Lung (tissue), 12 donors: ENCODE data around the gene DNMT3A. TPM values are rescaled to one million over a fixed set of nuclear protein-coding genes. Genes with fewer than 3 reads are reported as not detected.

Experiments
- ATAC-seq: fragments of 200-7000 bp; cut with Tn5 transposase; one replicate; pipeline ENCODE4 v1.9.1; 2020; ENCODE audit warnings: moderate number of reproducible peaks; ENCODE audit not compliant: insufficient read depth, low FRiP score
- DNase-seq, 3 donors: peaks; one replicate each; pipeline ENCODE4 v3.0.0-alpha.2; 2013 to 2017
- H3K27ac ChIP-seq, 2 donors: one replicate each; pipeline ENCODE4 v1.5.1; 2013; ENCODE audit warnings: mild to moderate bottlenecking in 2 of 2, moderate library complexity in 2 of 2, control low read depth in 1 of 2, inconsistent platforms in 1 of 2, low read depth in 1 of 2, low read length in 1 of 2
- H3K27me3 ChIP-seq, 3 donors: one replicate each; pipeline ENCODE4 v1.5.1; 2013; ENCODE audit warnings: low read length in 2 of 3; ENCODE audit not compliant: control insufficient read depth in 3 of 3, insufficient read depth in 3 of 3
- H3K36me3 ChIP-seq, 4 donors: one replicate each; pipeline ENCODE4 v1.5.1; 2013; ENCODE audit warnings: low read length in 4 of 4, mild to moderate bottlenecking in 1 of 4, moderate library complexity in 1 of 4; ENCODE audit not compliant: control insufficient read depth in 4 of 4, insufficient read depth in 4 of 4
- H3K4me1 ChIP-seq, 5 donors: one replicate each; pipeline ENCODE4 v1.5.1; 2013; ENCODE audit warnings: low read length in 5 of 5, mild to moderate bottlenecking in 2 of 5, moderate library complexity in 1 of 5; ENCODE audit not compliant: control insufficient read depth in 5 of 5, insufficient read depth in 5 of 5
- H3K4me3 ChIP-seq: one replicate; pipeline ENCODE4 v1.5.1; 2013; ENCODE audit warnings: mild to moderate bottlenecking, control low read depth, moderate library complexity
- H3K9ac ChIP-seq, 2 donors: one replicate each; pipeline ENCODE4 v1.5.1; 2013; ENCODE audit warnings: low read length in 2 of 2, control low read depth in 1 of 2; ENCODE audit not compliant: insufficient read depth in 1 of 2
- H3K9me3 ChIP-seq, 4 donors: one replicate each; pipeline ENCODE4 v1.5.1; 2013; ENCODE audit warnings: low read length in 3 of 4, mild to moderate bottlenecking in 1 of 4, moderate library complexity in 1 of 4; ENCODE audit not compliant: control insufficient read depth in 4 of 4, insufficient read depth in 3 of 4
- WGBS, 2 donors: extraction: QIAGEN DNeasy Blood & Tissue Kit; methylation state at CpG; one replicate each; pipeline ENCODE4 v1.1.7; 2013; 5-methylcytosine and 5-hydroxymethylcytosine counted together
- polyA plus RNA-seq, 2 donors: library from polyadenylated mRNA; stranded (reverse); fragments of 200-250 nt; gene quantifications; one replicate each; pipeline ENCODE4 v1.2.1, GENCODE V29; 2013
- total RNA-seq, 2 donors: library from RNA; depleted of rRNA in 1 of 2; stranded (reverse); fragments of >200 nt in 1 of 2; gene quantifications; one replicate each; pipeline ENCODE4 v1.2.1, GENCODE V29; 2014 to 2021
- TF ChIP-seq, protein P1 (sequence below): IDR thresholded peaks from 2 replicates; pipeline ENCODE4 v1.5.1; 2012; ENCODE audit warnings: mild to moderate bottlenecking; ENCODE audit errors: control extremely low read depth, extremely low read depth
- donor health status: control.
- donor health status: control.
- donor health status: Bipolar disorder and iron deficiency.
- donor health status: healthy.
- donor health status: DM: yes; HTN: yes; CAD: no.

Gene DNMT3A
- total and polyA plus RNA-seq, 4 donors, result 9.2 to 61.0 (median 26.9) TPM

DNA sequence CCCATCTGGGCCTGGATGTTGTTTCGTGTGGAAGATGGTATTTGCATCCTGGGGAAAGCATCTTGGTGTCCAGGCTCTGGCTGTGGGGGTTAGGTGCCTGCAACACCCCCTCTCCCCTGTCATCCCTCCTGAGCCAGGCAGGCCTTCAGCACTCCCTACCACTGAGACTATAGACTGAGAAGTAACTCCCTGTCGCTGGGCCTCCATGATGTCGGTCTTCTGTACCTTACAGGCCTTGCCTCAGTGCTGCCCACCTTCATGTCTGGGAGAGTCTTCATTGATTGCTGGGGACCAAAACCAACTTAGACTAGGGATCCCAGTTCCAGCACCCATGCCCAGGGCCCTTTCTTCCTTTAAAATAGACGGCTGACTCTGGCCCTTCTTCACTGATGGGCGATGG is 33.1 kb upstream of the DNMT3A start:
- TF ChIP-seq, protein P1, sequence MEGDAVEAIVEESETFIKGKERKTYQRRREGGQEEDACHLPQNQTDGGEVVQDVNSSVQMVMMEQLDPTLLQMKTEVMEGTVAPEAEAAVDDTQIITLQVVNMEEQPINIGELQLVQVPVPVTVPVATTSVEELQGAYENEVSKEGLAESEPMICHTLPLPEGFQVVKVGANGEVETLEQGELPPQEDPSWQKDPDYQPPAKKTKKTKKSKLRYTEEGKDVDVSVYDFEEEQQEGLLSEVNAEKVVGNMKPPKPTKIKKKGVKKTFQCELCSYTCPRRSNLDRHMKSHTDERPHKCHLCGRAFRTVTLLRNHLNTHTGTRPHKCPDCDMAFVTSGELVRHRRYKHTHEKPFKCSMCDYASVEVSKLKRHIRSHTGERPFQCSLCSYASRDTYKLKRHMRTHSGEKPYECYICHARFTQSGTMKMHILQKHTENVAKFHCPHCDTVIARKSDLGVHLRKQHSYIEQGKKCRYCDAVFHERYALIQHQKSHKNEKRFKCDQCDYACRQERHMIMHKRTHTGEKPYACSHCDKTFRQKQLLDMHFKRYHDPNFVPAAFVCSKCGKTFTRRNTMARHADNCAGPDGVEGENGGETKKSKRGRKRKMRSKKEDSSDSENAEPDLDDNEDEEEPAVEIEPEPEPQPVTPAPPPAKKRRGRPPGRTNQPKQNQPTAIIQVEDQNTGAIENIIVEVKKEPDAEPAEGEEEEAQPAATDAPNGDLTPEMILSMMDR, result no peak
- ATAC-seq, result no peak
- 93 to 96% methylated on average over 5 of the region's 5 CpGs for WGBS, 2 donors
- Histone ChIP-seq H3K27me3 (no peaks in the 10 kb centered on the region), H3K9me3 (no peaks in the 10 kb centered on the region), H3K27ac (no peak overlapping the region), H3K36me3 (no peaks in the 10 kb centered on the region), H3K9ac (no peak overlapping the region), H3K4me3 (no peak overlapping the region), H3K4me1 (peaks cover 0 to 21% (median 8%) of the 10 kb centered on the region in 5 donors)
- DNase-seq, result no peak

- no peak overlapping the region for H3K9ac ChIP-seq
- no peak overlapping the region for H3K4me3 ChIP-seq
- no peak for ATAC-seq
- 92 to 98% methylated on average over 4 of the region's 4 CpGs for WGBS, 2 donors
- H3K4me1 ChIP-seq, result peaks cover 0 to 21% (median 8%) of the 10 kb centered on the region in 5 donors
- H3K9me3 ChIP-seq, result no peaks in the 10 kb centered on the region
- TF ChIP-seq, protein P1, result no peak
- H3K27ac ChIP-seq, result no peak overlapping the region
- DNase-seq, result no peak
- no peaks in the 10 kb centered on the region for H3K27me3 ChIP-seq
- H3K36me3 ChIP-seq, result no peaks in the 10 kb centered on the region
These were observed 32.7 kb upstream of the DNMT3A start for GRCh38 chr2:25374411-25374810.

GRCh38 chr2:25373269-25373981 is 31.7 kb upstream of the DNMT3A start:
- Histone ChIP-seq H3K27ac (no peak overlapping the region), H3K4me1 (peaks cover 0 to 21% (median 8%) of the 10 kb centered on the region in 5 donors), H3K9ac (no peak overlapping the region), H3K27me3 (no peaks in the 10 kb centered on the region), H3K9me3 (no peaks in the 10 kb centered on the region), H3K4me3 (no peak overlapping the region), H3K36me3 (no peaks in the 10 kb centered on the region)
- ATAC-seq (no peak), DNase-seq (no peak)
- TF ChIP-seq, protein P1, result no peak
- WGBS, 2 donors, result 78 to 91% methylated on average over 20 of the region's 20 CpGs
